DND-41 (cell line): ENCODE data around the gene RFESD.

Experiments used
- EZH2 ChIP-seq: IDR thresholded peaks from 3 replicates; pipeline ENCODE4 v1.6.1; 2012; ENCODE audit warnings: borderline replicate concordance, low read depth, mild to moderate bottlenecking, moderate library complexity, low read length, inconsistent platforms; ENCODE audit not compliant: severe bottlenecking
- TF ChIP-seq, protein P1 (sequence below): IDR thresholded peaks from 2 replicates; pipeline ENCODE4 v1.5.1; 2012; ENCODE audit warnings: borderline replicate concordance, low read length, moderate library complexity, mild to moderate bottlenecking; ENCODE audit not compliant: poor library complexity, severe bottlenecking; ENCODE audit errors: extremely low read depth

DNA sequence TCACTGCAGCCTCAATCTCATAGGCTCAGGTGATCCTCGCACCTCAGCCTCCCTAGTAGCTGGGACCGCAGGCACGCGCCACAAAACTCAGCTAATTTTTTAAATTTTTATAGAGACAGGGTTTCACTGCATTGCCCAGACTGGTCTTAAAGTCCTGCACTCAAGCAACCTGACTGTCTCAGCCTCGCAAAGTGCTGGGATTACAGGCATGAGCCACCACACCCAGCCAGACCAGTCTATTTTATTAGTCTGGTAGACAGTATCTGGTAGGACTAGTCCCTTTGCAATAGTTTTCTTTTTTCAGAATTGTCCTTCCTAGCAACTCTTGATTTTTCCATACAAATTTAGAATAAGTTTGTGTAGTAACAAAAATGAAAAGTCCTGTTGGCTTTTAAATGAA is 40.8 kb upstream of the RFESD start:
- TF ChIP-seq, protein P1, sequence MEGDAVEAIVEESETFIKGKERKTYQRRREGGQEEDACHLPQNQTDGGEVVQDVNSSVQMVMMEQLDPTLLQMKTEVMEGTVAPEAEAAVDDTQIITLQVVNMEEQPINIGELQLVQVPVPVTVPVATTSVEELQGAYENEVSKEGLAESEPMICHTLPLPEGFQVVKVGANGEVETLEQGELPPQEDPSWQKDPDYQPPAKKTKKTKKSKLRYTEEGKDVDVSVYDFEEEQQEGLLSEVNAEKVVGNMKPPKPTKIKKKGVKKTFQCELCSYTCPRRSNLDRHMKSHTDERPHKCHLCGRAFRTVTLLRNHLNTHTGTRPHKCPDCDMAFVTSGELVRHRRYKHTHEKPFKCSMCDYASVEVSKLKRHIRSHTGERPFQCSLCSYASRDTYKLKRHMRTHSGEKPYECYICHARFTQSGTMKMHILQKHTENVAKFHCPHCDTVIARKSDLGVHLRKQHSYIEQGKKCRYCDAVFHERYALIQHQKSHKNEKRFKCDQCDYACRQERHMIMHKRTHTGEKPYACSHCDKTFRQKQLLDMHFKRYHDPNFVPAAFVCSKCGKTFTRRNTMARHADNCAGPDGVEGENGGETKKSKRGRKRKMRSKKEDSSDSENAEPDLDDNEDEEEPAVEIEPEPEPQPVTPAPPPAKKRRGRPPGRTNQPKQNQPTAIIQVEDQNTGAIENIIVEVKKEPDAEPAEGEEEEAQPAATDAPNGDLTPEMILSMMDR, result no peak
- no peak for TF ChIP-seq EZH2
